NCI-H2081 treated with DMSO at 0.1 percent for 48 hours (cell line): Measurements from ENCODE around the gene THEM4.

Source experiments
- DNase-seq: peaks from one replicate; lab custom pipeline; 2025; lab: John Stamatoyannopoulos, UW

Gene THEM4

DNA sequence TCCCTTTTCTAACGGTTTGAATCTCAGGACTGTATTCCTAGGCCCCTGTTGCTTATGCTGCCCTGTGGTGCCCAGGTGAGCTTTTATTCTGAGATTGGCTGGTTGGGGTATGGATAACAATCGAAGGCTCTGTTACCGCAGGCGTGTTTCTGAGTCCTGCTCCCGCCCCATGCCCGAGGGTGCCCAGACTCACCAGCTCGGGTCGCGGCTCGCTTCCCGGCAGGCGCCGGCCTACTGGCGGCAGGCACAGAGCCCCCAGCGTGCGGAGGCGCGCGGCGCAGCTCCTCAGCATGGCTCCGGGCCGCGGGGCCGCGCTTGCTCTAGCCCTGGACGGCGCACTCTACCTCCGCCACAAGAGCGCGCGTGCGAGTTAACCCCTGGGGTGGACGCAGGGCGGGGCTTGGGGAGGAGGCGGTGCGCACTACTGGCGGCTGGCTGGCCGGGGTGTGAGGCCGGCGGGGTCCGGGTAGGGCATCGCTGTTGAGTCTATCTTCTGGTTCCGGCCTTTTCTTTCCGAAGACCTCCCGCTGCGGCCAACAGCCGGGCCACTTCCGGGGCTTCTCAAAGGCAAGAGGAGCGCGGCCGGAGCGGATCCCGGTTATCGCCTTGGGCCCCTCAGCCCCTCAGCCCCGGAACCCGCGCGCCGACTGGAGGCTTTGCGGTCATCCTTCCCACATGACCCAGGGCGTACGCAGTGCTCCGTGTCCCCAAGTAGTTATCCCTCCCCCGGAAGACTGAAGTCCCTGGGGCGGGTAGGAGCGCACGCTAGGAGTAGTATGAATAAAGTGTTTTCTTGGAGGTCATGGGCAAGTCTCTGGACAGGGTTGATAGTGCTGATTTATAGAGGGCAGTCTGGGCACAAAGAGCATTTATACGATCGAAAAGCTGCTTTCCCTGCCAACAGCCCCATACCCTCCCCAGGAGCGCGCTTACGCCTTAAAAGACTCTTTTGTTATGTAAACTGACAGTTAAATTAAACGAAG lies at the start of gene THEM4:
THEM4 (minus strand) TSS at position 345 of the 983 bp plus-strand sequence; CDS start at position 292, 53 bp downstream.
- peak; percentile 85 for DNase-seq

DNA sequence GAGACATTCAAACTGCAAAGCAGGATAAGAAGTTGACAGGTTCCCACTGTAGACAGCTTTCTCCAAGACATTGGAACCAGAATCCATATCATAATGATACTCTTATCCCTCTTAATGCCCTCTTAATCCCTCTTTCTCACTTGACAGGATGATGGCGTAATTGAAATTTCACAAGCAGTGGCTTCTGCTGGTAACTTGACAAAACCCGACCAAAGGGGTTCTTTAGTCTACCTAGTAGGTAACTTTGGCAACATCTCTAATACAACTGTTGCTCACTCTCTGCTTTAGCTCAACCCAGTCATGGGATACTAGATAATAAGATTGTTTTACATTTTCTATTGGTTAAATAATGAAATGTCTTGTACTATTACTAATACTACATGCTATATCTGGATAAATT lies 49.6 kb upstream of the THEM4 start:
- DNase-seq, result no peak

DNA sequence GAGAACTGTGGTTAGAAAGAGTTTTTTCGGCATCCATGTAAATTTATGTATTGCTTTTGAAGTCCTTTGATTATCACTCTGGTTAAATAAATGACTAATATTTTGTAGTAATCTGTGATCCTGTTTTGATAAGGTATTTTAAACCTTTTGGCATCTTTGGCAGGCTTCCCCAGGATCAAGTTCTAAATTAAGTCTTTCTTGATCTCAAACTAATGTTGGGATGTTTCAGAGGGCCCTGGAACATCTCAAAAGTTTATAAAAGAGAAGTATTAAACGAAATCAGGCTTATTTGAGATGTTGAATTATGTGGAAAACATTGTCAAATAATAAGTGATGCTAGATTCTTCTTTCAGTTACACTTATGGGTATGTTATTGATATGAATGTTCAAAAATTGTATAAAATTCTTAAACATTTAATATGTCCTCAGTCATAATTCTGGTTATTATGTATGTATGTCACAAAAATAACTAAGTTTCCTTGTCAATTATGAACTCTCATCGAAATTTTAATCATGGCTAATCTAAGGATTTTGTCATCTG lies 47.7 kb upstream of the THEM4 start:
- no peak for DNase-seq

DNA sequence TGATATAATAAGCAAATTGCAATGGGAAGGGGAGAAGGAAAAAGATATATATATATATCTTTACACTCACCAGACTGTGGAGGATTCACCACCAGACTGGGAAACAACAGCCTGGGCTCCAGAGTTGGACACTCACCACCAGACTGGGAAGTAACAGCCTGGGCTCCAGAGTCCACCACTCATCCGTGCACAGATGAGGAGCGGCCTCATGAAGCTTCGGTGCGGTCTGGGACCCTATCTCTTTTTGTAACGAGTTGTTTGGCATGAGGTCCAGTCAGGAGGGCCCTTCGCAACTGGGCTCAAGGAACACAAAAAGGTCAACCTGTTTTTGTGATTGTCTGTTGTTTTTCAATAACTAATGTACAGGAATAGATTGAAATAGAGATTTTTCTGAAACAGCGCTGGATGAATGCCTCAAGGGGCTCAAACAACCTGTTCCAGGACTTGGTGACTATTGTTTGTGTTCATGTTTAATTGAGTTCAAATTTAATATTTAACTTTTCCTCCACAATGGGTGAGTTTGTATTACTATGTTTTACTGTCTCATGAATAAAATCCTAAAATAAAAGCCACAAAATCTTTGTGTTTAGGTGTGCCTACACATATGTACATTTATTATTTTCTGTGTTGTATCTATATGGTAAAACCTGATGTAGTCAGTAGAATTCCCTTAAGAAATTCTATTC lies 44.2 kb upstream of the THEM4 start:
- DNase-seq, result no peak

DNA sequence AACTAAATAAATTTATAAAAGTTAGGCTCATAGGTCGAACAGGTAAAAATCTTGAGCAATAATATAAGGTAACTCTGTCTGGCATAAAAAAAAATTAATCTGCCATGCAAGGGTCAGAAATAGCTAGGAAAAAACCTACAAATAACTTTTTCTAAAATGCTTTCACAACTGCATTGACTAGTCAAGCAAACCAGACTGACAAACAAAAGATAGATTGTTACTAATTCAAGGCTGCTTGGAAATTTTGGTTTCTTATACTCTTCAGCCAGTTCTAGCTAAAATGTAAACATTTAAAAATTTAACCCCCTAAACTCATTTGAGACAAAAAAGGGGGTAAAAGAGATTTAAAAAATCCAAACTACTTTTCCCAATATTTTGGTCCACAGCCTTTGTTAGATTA lies 43.5 kb upstream of the THEM4 start:
- no peak for DNase-seq

DNA sequence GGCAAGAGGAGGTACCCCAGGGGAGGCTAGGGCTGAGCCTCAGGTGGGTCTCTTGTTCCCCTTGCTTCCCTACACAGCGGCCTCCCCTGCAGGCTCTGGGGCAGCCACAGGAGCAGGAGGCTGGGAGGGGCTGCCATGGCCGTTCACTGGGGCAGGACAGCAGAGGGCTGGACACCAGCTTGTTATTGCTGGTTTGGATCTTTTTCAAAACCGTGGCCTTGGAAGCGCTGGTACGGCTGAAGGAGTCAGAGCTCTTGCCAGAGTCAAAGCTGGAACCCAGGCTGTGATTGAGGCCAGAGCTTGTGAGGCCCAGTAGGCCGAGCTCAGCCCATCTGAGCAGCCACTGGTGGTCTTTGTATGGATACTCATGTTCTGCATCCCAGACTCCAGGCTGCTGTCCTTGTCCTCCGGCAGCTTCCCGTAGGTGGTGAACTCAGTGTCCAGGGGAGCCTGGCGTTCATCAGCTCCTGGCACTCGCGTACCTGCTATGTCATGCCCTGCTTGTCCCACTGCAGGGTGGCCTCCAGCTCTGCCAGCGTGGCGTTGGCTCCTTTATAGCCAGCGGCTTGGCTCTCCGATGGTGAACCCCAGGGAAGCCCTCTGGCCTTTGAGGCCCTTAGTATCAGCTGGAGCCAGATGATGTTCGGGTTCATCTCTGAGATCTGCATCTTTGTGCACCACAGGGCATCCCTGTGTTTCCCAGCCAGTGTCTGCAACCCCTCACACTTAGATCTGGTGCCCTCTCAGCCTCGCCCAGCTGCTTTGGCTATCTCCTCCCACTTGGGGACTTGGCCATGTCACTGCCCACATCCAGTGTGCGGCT lies 40.3 kb upstream of the THEM4 start:
- no peak for DNase-seq

DNA sequence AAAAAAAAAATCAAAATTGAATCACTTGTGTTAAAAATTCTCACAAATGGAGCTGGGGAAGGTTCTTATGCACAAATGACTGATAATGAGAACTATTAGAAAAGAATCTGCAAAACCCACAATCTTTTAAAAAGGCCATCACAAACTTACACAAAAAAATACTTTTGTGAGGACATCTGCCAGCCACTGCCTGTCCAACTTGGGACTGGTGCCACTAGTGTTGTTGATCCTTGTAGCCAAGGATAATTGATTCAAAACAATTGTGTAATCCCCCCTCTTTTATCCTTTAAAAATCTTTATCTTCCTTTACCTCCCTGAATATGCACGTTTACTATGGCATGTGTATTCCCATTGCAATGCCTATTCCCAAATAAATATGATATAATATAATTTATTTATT lies 39.2 kb upstream of the THEM4 start:
- no peak for DNase-seq

DNA sequence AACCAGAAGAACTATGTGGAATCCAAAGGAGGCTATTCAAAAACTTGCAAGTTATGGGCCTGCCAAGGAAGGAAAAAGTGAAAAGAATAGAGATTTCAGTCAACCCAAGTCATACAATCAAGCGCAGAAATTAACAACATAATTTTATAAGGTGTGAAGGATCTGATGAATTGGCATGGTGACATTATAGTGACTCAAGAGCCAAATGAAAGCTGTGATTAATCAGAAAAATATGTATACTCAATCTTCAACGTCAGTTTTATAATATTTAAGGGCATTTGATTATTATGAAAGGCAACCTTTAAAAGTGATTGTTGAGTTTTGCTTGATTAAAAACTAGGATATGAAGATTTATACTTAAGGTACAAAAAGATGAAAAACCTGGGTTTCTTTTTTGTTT lies 37.8 kb upstream of the THEM4 start:
- no peak for DNase-seq

DNA sequence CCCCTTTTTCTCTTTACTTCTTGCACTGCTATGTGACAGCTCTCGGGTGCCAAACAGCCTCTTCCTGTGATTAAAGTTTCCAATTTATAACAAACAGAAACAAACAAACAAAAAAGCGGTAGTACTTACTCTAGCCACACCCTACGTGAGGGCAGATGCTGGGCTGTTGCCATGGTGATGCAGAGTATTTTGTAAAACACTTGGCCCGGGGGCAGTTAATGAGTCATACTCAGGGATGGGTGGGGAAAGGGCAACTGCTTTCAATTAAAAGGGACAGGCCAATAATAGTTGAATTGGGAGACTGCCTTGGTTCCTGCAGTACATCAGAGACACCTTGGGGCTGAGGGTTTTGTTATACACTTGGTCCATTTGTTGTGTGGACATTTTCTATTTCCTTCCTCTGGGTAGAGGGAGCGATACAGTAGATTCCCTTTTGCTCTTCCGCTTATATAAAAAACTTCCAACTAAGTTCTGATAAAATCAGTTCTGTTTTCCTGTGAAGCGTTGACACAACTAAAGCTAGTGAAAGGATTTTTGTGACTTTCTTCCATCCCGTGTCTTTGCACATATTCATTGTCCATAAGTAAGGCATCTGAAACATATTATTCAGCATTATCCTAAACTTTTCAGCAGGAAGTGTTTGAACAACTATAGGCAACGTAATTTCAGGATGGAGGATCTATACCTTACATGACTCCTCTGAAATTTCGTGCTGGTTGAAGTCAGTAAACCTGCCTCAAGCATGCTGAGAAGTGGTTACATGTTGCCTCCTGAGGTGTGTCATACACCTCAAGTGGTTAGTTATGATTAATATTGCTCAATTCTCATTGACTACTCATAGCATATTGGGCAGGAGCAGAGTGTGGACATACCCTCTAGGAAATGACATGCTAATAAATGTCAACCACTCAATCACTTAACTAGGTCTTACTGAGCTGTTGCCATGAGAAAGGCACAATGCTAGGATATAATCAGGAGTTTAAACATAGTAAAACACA lies 36.7 kb upstream of the THEM4 start:
- no peak for DNase-seq

DNA sequence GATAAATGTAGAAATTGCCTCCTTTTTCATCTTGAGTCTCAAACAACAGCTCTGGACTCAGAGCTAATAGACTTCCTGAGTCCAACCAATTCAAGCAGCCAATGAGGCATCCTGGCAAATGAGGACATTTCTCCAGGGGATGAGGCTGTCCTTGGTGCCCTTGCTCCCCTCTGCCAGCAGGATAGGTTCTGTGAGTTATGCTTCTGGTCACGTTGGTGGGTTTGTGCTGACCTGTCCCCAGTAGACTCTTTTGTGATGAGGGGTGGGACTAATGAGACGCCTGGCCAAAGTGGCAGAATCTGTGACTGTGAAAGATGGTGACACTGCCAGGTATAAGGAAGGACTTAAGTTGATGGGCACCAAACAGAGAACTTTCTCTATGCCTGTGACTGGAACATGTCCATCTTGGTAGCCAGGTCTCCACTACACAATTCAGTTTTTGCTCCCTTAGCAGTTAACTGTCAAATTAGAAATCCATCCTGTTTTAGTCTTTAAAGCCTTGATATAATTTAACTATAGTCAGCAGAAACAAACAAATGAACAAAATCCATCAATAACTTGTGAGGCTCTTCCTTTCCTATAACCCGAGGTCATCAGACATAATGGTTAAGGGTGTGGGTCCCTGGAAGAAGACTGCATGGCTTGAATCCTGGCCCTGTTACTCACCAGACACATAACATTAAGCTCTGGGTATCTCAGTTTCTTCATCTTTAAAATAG lies 35.7 kb upstream of the THEM4 start:
- no peak for DNase-seq

DNA sequence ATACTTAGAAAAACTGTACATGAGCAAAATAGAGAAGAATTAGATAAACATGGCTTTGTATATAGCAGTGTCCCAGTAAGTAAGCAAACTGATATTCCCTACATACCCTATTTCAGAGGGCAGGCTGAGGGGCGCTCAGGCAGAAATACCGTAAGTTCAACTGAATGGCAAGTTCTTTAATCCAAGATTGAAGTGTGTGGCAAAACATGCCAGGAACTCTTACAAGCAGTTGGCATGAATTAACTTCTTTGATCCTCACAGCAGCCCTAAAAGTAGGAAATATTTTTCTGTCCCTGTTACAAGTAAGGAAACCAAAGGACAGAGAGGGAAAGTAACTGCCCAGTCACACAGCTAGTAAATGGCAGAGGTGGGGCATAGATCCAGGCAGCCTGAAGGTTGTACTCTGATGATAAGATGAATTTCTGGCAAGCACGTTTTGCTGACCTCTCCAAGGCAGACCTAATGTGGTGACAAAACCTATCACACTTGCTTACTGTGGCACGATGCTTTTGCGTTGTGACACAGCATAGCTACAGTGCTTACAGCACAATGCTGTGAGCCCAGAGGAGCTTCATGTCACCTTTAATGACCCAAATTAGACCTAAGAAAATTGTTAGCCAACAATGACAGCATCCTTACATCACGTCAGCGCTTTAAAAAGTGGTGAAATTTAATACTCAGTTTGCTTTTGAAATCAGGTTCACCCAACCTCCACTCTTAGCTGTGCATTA lies 35.0 kb upstream of the THEM4 start:
- DNase-seq, result no peak

DNA sequence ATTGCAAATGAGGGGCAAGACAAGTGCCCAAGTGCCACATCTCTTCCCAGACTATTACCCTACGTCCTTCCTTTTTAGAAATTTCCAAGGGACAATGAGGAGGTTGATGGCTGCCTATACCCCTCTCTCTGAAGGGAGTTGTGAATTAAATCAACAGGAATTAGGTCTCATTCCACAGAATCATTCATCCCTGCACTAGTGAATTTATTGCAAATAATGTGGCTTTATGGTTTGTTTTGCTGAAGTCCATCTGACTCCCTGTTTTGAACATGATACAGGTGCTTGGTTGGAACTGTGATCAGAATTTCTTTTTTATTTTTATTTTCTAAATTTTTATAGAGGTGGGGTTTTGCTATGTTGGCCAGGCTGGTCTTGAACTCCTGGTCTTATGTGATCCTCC lies 34.3 kb upstream of the THEM4 start:
- no peak for DNase-seq

DNA sequence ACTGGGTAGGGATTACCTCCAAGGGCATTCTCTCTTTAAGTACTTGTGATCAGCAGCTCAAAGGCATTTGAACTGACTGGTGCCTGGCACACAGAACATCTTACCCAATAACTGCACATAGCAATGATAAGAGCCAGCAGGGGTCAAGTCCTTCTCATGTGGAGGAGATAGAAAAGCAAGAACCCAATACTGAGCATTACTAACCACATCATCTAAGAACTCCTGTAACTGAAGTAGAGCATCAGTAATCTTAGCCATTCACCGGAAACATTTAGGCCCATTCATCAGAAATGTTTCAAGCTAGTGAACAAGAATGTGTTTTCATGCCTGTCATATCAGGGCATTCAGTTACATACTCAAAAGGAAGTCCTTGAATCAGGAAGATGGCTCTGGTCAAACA lies 33.6 kb upstream of the THEM4 start:
- DNase-seq, result no peak

DNA sequence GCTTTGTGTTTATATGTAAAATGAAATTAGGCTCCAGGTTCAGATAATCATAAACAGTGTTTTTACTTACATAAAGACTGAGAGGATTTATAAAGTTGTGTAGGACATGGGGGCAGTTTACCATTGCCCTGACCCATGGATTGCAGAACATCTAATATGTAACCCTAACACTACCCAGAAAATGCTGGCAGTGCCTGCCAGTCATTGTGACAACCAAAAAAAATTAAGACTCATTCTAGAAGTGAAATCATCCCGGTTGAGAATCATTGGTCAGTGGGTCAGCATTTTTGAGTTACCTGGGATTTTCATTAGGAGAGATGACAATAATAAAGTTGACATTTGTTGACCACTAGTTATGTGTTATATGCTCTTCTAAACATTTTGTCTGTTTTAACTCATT lies 31.2 kb upstream of the THEM4 start:
- no peak for DNase-seq

DNA sequence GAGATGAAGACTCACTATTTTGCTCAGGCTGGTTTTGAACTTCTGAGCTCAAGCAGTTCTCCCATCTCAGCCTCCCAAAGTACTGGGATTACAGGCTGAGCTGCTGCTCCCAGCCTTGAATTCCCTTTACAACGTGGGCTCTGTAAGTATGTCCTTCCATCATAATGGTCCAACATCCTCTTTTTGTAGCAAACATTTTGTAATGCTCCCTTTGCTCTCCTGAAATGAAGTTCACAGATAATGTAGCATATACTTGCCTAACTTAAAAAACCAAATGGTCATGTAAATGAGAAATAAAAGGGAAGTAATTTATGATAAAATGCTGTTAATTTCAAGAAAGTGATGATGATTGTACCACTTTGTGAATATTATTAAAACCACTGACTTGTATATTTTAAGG lies 30.5 kb upstream of the THEM4 start:
- DNase-seq, result no peak

DNA sequence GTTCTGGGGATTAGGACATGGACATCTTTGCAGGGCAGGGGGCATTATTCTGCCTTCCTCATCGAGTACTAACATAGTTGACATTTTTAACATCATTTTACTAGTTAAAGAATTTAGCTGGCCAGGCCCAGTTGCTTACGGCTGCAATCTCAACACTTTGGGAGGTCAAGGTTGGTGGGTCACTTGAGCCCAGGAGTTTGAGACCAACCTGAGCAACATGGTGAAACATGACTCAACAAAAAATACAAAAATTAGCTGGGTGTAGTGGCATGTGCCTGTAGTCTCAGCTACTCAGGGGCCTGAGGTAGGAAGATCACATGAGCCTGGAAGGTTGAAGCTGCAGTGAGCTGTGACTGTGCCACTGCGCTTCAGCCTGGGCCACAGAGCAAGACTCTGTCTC lies 29.8 kb upstream of the THEM4 start:
- no peak for DNase-seq

DNA sequence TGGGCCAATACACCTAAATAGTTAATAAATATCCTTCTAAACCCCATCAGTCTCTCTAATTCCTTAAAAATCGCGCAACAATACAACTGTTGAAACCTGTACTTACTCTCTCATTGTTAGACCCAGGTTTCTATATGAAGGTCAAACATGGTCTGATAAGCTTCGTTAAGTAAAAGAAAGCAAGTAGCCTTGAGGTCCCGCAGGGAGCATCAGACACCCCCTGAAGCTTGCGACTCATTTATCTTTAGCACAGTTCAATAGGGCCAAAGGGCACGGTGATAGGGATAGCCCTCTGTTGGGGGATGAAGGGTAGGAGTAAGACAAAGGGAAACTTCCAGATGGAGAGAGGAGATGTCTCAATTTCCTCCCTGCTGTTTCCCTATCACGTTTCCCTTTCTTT lies 27.3 kb upstream of the THEM4 start:
- DNase-seq, result no peak

DNA sequence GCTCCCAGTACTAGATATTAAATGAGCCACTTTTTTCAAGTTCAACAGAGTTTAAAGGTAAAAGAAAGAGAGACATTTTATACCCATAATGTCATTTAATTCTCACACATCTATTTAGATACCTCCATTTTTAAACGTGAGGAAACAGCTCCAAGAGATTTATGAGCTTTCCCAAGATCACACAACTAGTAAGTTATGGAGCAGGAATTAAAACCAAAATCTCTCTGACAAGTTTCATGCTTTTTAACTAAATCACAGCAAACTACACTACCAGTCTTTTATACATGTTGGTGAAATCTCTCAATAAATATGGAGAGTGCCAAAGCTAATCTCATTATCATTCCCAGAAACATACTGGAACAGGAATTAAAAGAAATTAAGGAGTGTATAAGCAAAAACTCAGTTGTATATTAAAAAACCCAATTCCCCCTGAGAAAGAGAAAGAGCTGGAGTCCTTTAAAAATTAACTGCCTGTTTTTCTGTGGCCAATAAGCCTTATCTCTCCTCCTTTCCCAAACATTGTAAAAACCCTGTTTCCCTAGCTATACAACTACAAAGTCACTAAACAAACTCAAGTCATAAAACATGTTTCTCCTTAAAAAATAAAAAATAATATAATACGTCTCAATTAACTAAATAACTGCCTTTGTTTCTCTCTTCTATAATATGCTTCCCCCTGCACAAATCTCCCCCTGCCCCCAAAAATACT lies 26.7 kb upstream of the THEM4 start:
- DNase-seq, result no peak

DNA sequence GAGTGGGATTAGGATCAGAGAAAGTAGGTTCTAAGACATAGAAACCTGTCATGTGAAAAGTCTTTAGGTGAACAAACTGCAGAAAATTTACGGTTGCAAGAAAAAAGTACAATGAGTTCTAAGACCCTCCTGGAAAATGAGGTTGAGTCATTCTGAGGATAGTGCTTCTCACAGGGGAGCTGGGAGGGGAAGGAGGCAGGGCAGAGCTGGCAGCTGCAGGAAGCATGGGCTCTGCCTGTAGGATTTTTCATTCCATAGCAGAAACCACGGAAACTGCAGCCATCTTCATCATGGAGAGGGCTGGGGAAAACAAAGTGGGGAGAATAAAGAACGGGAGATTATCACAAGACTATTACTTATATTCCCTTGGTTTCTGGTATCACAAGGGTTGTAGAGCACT lies 25.8 kb upstream of the THEM4 start:
- DNase-seq, result no peak
